GM13976 (cell line): Measurements from ENCODE around the gene SLC35F3.

Source experiments
- DNase-seq: peaks from one replicate; pipeline ENCODE4 v3.0.0; 2012; ENCODE audit warnings: low spot score
- in situ Hi-C: fragments of 300-500 bp; cut with MboI; formaldehyde crosslinking; loops from one replicate; pipeline ENCODE4 v1.12.0; 2022; ENCODE audit warnings: low sequenced_read_pairs, mixed read lengths, inconsistent platforms; ENCODE audit not compliant: unreplicated experiment
- TF ChIP-seq, protein P1 (sequence below): IDR thresholded peaks from 2 replicates; pipeline ENCODE4 v1.5.1; 2012; ENCODE audit warnings: borderline replicate concordance, mild to moderate bottlenecking; ENCODE audit not compliant: insufficient read depth; ENCODE audit errors: extremely low read depth, missing control alignments, control extremely low read depth

SLC35F3 gene

GRCh38 chr1:234078143-234078542 lies 173.7 kb downstream of the SLC35F3 start:
- no peak for DNase-seq
- TF ChIP-seq, protein P1, sequence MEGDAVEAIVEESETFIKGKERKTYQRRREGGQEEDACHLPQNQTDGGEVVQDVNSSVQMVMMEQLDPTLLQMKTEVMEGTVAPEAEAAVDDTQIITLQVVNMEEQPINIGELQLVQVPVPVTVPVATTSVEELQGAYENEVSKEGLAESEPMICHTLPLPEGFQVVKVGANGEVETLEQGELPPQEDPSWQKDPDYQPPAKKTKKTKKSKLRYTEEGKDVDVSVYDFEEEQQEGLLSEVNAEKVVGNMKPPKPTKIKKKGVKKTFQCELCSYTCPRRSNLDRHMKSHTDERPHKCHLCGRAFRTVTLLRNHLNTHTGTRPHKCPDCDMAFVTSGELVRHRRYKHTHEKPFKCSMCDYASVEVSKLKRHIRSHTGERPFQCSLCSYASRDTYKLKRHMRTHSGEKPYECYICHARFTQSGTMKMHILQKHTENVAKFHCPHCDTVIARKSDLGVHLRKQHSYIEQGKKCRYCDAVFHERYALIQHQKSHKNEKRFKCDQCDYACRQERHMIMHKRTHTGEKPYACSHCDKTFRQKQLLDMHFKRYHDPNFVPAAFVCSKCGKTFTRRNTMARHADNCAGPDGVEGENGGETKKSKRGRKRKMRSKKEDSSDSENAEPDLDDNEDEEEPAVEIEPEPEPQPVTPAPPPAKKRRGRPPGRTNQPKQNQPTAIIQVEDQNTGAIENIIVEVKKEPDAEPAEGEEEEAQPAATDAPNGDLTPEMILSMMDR: no peak
- in situ Hi-C loops: no loop called here

- no peak for DNase-seq
- TF ChIP-seq, protein P1: no peak
- in situ Hi-C loops: no loop called here
These were observed 175.4 kb downstream of the SLC35F3 start for GRCh38 chr1:234079896-234080295.

- TF ChIP-seq, protein P1: no peak
- in situ Hi-C loops: no loop called here
- DNase-seq: no peak
These were observed 179.0 kb downstream of the SLC35F3 start for GRCh38 chr1:234083460-234083859.

- DNase-seq: no peak
- TF ChIP-seq, protein P1: no peak
- in situ Hi-C loops: no loop called here
These were observed 184.9 kb downstream of the SLC35F3 start for GRCh38 chr1:234089396-234089795.

DNA sequence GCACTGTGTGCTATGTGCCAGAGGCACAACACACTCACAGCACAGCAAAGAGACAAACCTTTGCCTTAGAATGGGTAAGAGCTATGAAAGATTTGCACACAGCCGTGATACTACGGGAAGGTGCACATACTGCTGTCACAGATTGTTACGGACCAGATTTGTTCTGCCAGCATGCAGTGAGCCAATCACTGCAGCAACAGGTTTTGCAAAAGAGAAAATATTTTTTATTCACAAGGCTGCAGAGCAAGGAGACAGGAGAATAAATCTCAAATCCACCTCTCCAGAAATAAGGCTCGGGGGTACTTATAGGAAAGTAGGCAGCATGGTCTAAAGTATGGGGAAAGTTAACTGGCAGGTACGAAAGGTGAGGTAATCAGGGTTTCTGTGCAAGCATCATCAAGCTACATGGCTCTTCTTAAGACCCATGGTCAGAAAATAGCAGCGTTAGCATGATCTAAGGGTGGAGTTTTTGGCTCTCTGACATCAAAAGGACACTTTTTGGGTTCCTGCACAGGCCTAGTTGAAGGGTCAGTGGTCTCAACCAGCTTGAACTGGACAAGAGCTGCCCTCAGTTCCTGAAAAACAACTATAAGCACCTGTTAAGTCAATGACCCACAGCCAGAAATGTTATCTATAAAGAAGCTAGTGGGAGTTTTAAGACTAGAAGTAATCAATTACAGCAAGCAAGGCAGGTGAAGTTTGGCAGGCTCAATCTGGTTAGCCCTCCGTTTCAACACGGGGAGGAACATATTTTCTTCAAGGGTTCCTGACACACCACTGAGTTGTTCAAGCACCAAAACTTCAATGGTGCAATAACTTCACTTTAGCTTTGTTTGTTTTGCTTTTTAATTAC lies 186.0 kb downstream of the SLC35F3 start:
- TF ChIP-seq, protein P1: no peak
- in situ Hi-C loops: no loop called here

GRCh38 chr1:234091065-234091401 lies 186.6 kb downstream of the SLC35F3 start:
- in situ Hi-C loops: no loop called here
- TF ChIP-seq, protein P1: no peak

More for the DNA sequence above, 186.0 kb downstream of the SLC35F3 start:
- DNase-seq: no peak

More at GRCh38 chr1:234091065-234091401, 186.6 kb downstream of the SLC35F3 start:
- no peak for DNase-seq
